Endothelial cell of umbilical vein (primary cell): Measurements from ENCODE around the gene ZNF511. TPM values are rescaled to one million over a fixed set of nuclear protein-coding genes. Genes with fewer than 3 reads are reported as not detected.

Experiments used
- BruUV-seq: library from RNA; stranded (reverse); fragments of 400-500 nt; replicated peaks from 2 replicates; lab custom pipeline; 2021; lab: Mats Ljungman, UMichigan
- CTCF ChIA-PET: fragments of 300-600, 350-600 bp; sonication (Branson Sonifier 250); formaldehyde crosslinking; loops from one replicate; lab custom pipeline; 2021; ENCODE audit warnings: antibody characterized with exemption, inconsistent platforms; lab: Charles Lee
- POLR2A ChIA-PET: fragments of 300-600, 350-600 bp; sonication (Branson Sonifier 250); formaldehyde crosslinking; loops from one replicate; lab custom pipeline; 2021; ENCODE audit warnings: antibody characterized with exemption, inconsistent platforms; lab: Charles Lee
- DNase-seq: peaks from one replicate; pipeline ENCODE4 v3.0.0-alpha.2; 2011; ENCODE audit warnings: low read depth, low spot score
- FAIRE-seq: peaks from 2 replicates; lab custom pipeline; 2011; peaks lifted over from hg19 to GRCh38; lab: Jason Lieb, UNC
- H2AFZ ChIP-seq: 2 replicates; pipeline ENCODE4 v1.6.0; 2012; ENCODE audit warnings: low read depth, low read length, control low read depth, inconsistent platforms
- H3K27ac ChIP-seq: 2 replicates; pipeline ENCODE4 v1.5.1; 2011; ENCODE audit warnings: low read depth, mild to moderate bottlenecking, control low read depth, low read length, moderate library complexity; ENCODE audit not compliant: insufficient read depth
- H3K27me3 ChIP-seq, 2 experiments: 2 replicates each; pipeline versions ENCODE4 v1.6.0 to v1.6.1; 2011; ENCODE audit warnings: low read length in 2 of 2, mixed read lengths in 1 of 2; ENCODE audit not compliant: control insufficient read depth in 2 of 2, insufficient read depth in 2 of 2
- H3K36me3 ChIP-seq, 2 experiments: 2 replicates in 1 of 2; 3 replicates in 1 of 2; pipeline ENCODE4 v1.5.1; 2011; ENCODE audit warnings: low read length in 2 of 2, mild to moderate bottlenecking in 1 of 2, moderate library complexity in 1 of 2; ENCODE audit not compliant: control insufficient read depth in 2 of 2, insufficient read depth in 2 of 2; ENCODE audit errors: extremely low read depth in 1 of 2
- H3K4me1 ChIP-seq: 3 replicates; pipeline ENCODE4 v1.5.1; 2011; ENCODE audit warnings: mild to moderate bottlenecking, low read length; ENCODE audit not compliant: control insufficient read depth, insufficient read depth; ENCODE audit errors: extremely low read depth
- H3K4me2 ChIP-seq: 2 replicates; pipeline ENCODE4 v1.6.1; 2011; ENCODE audit warnings: low read length, control low read depth, mixed read lengths; ENCODE audit not compliant: insufficient read depth
- H3K4me3 ChIP-seq, 3 experiments: fragments of 200-600 bp in 1 of 3; sonication (generic), shearing (Covaris generic) in 1 of 3; replicated peaks in 1 of 3; 2 replicates each; pipeline ENCODE4 v1.5.1; 2011 to 2016; ENCODE audit warnings: control low read depth in 3 of 3, low read length in 3 of 3, mild to moderate bottlenecking in 2 of 3, inconsistent platforms in 1 of 3, low read depth in 1 of 3, moderate library complexity in 1 of 3; ENCODE audit not compliant: insufficient read depth in 1 of 3
- H3K79me2 ChIP-seq: 2 replicates; pipeline ENCODE4 v1.6.0; 2012; ENCODE audit warnings: low read length, inconsistent platforms; ENCODE audit not compliant: control insufficient read depth, insufficient read depth
- H3K9ac ChIP-seq: replicated peaks from 2 replicates; pipeline ENCODE3; 2011; ENCODE audit warnings: low read length, control low read depth; ENCODE audit not compliant: insufficient read depth; ENCODE audit errors: extremely low read depth
- H3K9me1 ChIP-seq: replicated peaks from 3 replicates; pipeline ENCODE4 v1.6.0; 2011; ENCODE audit warnings: mild to moderate bottlenecking, low read length; ENCODE audit not compliant: control insufficient read depth, insufficient read depth; ENCODE audit errors: extremely low read depth
- H3K9me3 ChIP-seq: replicated peaks from 2 replicates; pipeline ENCODE4 v1.5.1; 2012; ENCODE audit warnings: low read length, inconsistent platforms; ENCODE audit not compliant: control insufficient read depth, insufficient read depth
- H4K20me1 ChIP-seq: replicated peaks from 2 replicates; pipeline ENCODE3; 2011; ENCODE audit warnings: mild to moderate bottlenecking, low read length; ENCODE audit not compliant: control insufficient read depth, insufficient read depth; ENCODE audit errors: extremely low read depth
- EZH2 ChIP-seq: IDR thresholded peaks from 2 replicates; pipeline ENCODE4 v1.6.1; 2012; ENCODE audit warnings: borderline replicate concordance, low read depth, mild to moderate bottlenecking, moderate library complexity, low read length, inconsistent platforms; ENCODE audit not compliant: severe bottlenecking
- FOS ChIP-seq: IDR thresholded peaks from 2 replicates; pipeline ENCODE4 v1.6.1; 2011; ENCODE audit warnings: mild to moderate bottlenecking, low read length, moderate library complexity, borderline replicate concordance; ENCODE audit not compliant: insufficient read depth
- GATA2 ChIP-seq: IDR thresholded peaks from 2 replicates; pipeline ENCODE4 v1.7.0; 2011; ENCODE audit warnings: low read depth, mild to moderate bottlenecking, moderate library complexity, mixed read lengths, low read length; ENCODE audit not compliant: insufficient read length, insufficient read depth
- JUN ChIP-seq: IDR thresholded peaks from 2 replicates; pipeline ENCODE4 v1.6.1; 2011; ENCODE audit warnings: borderline replicate concordance, low read depth; ENCODE audit not compliant: insufficient read length, insufficient read depth
- MYC ChIP-seq: IDR thresholded peaks from one replicate; pipeline ENCODE4 v1.6.1; 2011; ENCODE audit warnings: mild to moderate bottlenecking, low read depth, low read length
- POLR2A ChIP-seq: IDR thresholded peaks from 2 replicates; pipeline ENCODE4 v1.6.1; 2012; ENCODE audit warnings: low read depth, mild to moderate bottlenecking, control low read depth, low read length
- POLR2AphosphoS5 ChIP-seq: IDR thresholded peaks from 2 replicates; pipeline ENCODE4 v1.6.1; 2012; ENCODE audit warnings: low read depth, mild to moderate bottlenecking, control low read depth, low read length, moderate library complexity; ENCODE audit not compliant: insufficient read depth
- dilution Hi-C: fragments of 300-500 bp; cut with MboI; formaldehyde crosslinking; loops from one replicate; pipeline ENCODE4 v1.15.0; 2019; ENCODE audit warnings: low sequenced_read_pairs; ENCODE audit not compliant: extremely low pct_ligation_motif_present
- intact Hi-C: fragments of 100-400 bp; cut with micrococcal nuclease; formaldehyde crosslinking; loops from one replicate; pipeline ENCODE4 v1.10.0; 2022
- polyA plus RNA-seq, 4 experiments: library from polyadenylated mRNA; depleted of rRNA in 3 of 4; stranded (reverse) in 3 of 4; unstranded in 1 of 4; fragments of >200 nt; gene quantifications; 2 replicates each; pipeline versions ENCODE4 v1.2.1 to v1.2.3, GENCODE V29; 2011 to 2012; ENCODE audit warnings: missing spikeins in 1 of 4
- total RNA-seq: library from RNA; stranded (reverse); gene quantifications from 2 replicates; pipeline ENCODE4 v1.2.3, GENCODE V29; 2021
- TF ChIP-seq, protein P1 (sequence below): IDR thresholded peaks from 2 replicates; pipeline ENCODE4 v1.6.1; 2011; ENCODE audit not compliant: insufficient read depth, insufficient read length
- TF ChIP-seq, protein P2 (sequence below), 2 donors: IDR thresholded peaks; 1 replicate in 1 of 2; 2 replicates in 1 of 2; pipeline ENCODE4 v1.5.1; 2011; ENCODE audit warnings: low read length in 2 of 2, mild to moderate bottlenecking in 2 of 2, moderate library complexity in 2 of 2, control low read depth in 1 of 2, inconsistent platforms in 1 of 2, low read depth in 1 of 2; ENCODE audit not compliant: insufficient read depth in 1 of 2; ENCODE audit errors: extremely low read depth in 1 of 2

Gene ZNF511
- total and polyA plus RNA-seq, 2 donors (not counting 3 experiments of a cell fraction or from before 2014, with no cell fraction given): 25.6 to 37.9 TPM

DNA sequence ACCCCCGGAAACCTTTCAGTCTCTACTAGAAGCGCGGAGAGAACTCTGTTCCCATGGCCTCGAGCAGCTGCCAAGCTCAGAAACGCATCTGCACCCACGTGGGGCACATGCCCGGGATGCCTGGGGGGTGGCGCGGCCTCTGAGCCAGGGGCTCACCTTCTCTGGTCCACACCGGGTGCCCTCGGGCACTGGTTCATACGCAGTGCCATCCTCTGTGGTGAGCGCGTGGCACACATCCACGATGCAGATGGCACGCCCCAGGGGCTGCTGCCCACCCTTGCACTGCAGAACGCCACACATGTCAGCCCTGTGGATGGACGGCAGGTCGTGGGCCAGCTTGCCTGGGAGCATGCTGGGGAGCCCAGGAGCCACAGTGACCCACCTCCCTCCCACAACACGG, 38.5 kb upstream of the ZNF511 start:
- BruUV-seq: no TSS peak

More for the DNA sequence above, 38.5 kb upstream of the ZNF511 start:
- H2AFZ ChIP-seq: no peak overlapping the region
- DNase-seq: no peak
- H3K27ac ChIP-seq: no peak overlapping the region
- dilution Hi-C loops: no loop called here
- intact Hi-C loops: no loop called here
- no peak for TF ChIP-seq JUN
- no peak for TF ChIP-seq EZH2
- no peak for TF ChIP-seq FOS
- TF ChIP-seq MYC: no peak
- no peak for TF ChIP-seq POLR2AphosphoS5
- no peak for TF ChIP-seq POLR2A
- TF ChIP-seq, protein P1, sequence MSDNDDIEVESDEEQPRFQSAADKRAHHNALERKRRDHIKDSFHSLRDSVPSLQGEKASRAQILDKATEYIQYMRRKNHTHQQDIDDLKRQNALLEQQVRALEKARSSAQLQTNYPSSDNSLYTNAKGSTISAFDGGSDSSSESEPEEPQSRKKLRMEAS: no peak
- TF ChIP-seq, protein P2, sequence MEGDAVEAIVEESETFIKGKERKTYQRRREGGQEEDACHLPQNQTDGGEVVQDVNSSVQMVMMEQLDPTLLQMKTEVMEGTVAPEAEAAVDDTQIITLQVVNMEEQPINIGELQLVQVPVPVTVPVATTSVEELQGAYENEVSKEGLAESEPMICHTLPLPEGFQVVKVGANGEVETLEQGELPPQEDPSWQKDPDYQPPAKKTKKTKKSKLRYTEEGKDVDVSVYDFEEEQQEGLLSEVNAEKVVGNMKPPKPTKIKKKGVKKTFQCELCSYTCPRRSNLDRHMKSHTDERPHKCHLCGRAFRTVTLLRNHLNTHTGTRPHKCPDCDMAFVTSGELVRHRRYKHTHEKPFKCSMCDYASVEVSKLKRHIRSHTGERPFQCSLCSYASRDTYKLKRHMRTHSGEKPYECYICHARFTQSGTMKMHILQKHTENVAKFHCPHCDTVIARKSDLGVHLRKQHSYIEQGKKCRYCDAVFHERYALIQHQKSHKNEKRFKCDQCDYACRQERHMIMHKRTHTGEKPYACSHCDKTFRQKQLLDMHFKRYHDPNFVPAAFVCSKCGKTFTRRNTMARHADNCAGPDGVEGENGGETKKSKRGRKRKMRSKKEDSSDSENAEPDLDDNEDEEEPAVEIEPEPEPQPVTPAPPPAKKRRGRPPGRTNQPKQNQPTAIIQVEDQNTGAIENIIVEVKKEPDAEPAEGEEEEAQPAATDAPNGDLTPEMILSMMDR (IDR thresholded peaks at IDR 0.05; ENCODE audit: extremely low read depth in 1 of 2, insufficient read depth in 1 of 2, low read depth in 1 of 2, low read length in 2 of 2): no peak
- TF ChIP-seq GATA2: no peak
- no peak overlapping the region for H3K4me3 ChIP-seq
- H3K36me3 ChIP-seq: no peaks in the 10 kb centered on the region
- H3K9me1 ChIP-seq: no peaks in the 10 kb centered on the region
- H3K79me2 ChIP-seq: no peaks in the 10 kb centered on the region
- ChIA-PET CTCF (interaction anchor here (0.9 kb wide), 1 partner anchor 13 kb away, joined by 3 read pairs; no protein-coding TSS in a partner anchor), POLR2A (no interaction called here)
- no peak overlapping the region for H3K9ac ChIP-seq
- no peaks in the 10 kb centered on the region for H4K20me1 ChIP-seq
- no peaks in the 10 kb centered on the region for H3K27me3 ChIP-seq
- H3K4me2 ChIP-seq: no peak overlapping the region
- FAIRE-seq: no peak
- no peaks in the 10 kb centered on the region for H3K4me1 ChIP-seq
- no peaks in the 10 kb centered on the region for H3K9me3 ChIP-seq
